HUDEP-2 (cell line): ENCODE results near the gene IL17RA.
"Not testable (repeated sequence)": the region's sequence is repeated elsewhere in the genome, so short reads cannot be mapped to it uniquely, and the experiment has no call there.

Experiments used
- DNase-seq, 76 experiments: peaks; one replicate each; lab custom pipeline; 2025; ENCODE audit not compliant: unreplicated experiment in 76 of 76; lab: John Stamatoyannopoulos, UW

Gene IL17RA

GRCh38 chr22:17118342-17118741 is 33.5 kb downstream of the IL17RA start:
- no peak for DNase-seq

- peak in 30 of 76 experiments; percentile 2 to 49 (median 14) for DNase-seq
Measured at GRCh38 chr22:17119481-17120202, 34.8 kb downstream of the IL17RA start.

- peak in 32 of 76 experiments; percentile 2 to 52 (median 20) for DNase-seq
Measured at GRCh38 chr22:17120281-17120680, 35.5 kb downstream of the IL17RA start.

- DNase-seq, result no peak
Measured at GRCh38 chr22:17120711-17121232, 36.0 kb downstream of the IL17RA start.

- no peak for DNase-seq
Measured at GRCh38 chr22:17121233-17122195, 36.7 kb downstream of the IL17RA start, which contains the start of gene TMEM121B. TSS of gene TMEM121B (minus strand) at chr22:17121360. CDS start at chr22:17121127, 233 bp downstream.

GRCh38 chr22:17130199-17130598 is 45.4 kb downstream of the IL17RA start:
- no peak for DNase-seq

- no peak for DNase-seq
Measured at GRCh38 chr22:17131686-17132085, 46.9 kb downstream of the IL17RA start.

GRCh38 chr22:17132112-17132511 is 47.3 kb downstream of the IL17RA start:
- no peak for DNase-seq

- DNase-seq, result no peak
Measured at GRCh38 chr22:17133137-17133536, 48.3 kb downstream of the IL17RA start.

GRCh38 chr22:17135153-17135760 is 50.5 kb downstream of the IL17RA start:
- DNase-seq, result no peak

- no peak for DNase-seq
Measured at GRCh38 chr22:17137170-17137569, 52.4 kb downstream of the IL17RA start.

GRCh38 chr22:17137861-17138425 is 53.1 kb downstream of the IL17RA start:
- no peak for DNase-seq

- no peak for DNase-seq
Measured at GRCh38 chr22:17138513-17138912, 53.7 kb downstream of the IL17RA start.

GRCh38 chr22:17140022-17140421 is 55.2 kb downstream of the IL17RA start:
- no peak for DNase-seq

GRCh38 chr22:17140826-17141766 is 56.3 kb downstream of the IL17RA start:
- DNase-seq, result no peak

GRCh38 chr22:17143101-17143500 is 58.3 kb downstream of the IL17RA start:
- DNase-seq, result no peak

- DNase-seq, result no peak
Measured at GRCh38 chr22:17143826-17144225, 59.0 kb downstream of the IL17RA start.

GRCh38 chr22:17145021-17145680 is 60.4 kb downstream of the IL17RA start:
- no peak for DNase-seq

- not testable (repeated sequence) for DNase-seq
Measured at GRCh38 chr22:17147458-17147857, 62.7 kb downstream of the IL17RA start.
